Endothelial cell of umbilical vein (primary cell): ENCODE data around the gene CCNDBP1. TPM values are rescaled to one million over a fixed set of nuclear protein-coding genes. Genes with fewer than 3 reads are reported as not detected.

ENCODE experiments used
- BruUV-seq: library from RNA; stranded (reverse); fragments of 400-500 nt; replicated peaks from 2 replicates; lab custom pipeline; 2021; lab: Mats Ljungman, UMichigan
- CTCF ChIA-PET: fragments of 300-600, 350-600 bp; sonication (Branson Sonifier 250); formaldehyde crosslinking; loops from one replicate; lab custom pipeline; 2021; ENCODE audit warnings: antibody characterized with exemption, inconsistent platforms; lab: Charles Lee
- POLR2A ChIA-PET: fragments of 300-600, 350-600 bp; sonication (Branson Sonifier 250); formaldehyde crosslinking; loops from one replicate; lab custom pipeline; 2021; ENCODE audit warnings: antibody characterized with exemption, inconsistent platforms; lab: Charles Lee
- DNase-seq: peaks from one replicate; pipeline ENCODE4 v3.0.0-alpha.2; 2011; ENCODE audit warnings: low read depth, low spot score
- FAIRE-seq: peaks from 2 replicates; lab custom pipeline; 2011; peaks lifted over from hg19 to GRCh38; lab: Jason Lieb, UNC
- H2AFZ ChIP-seq: 2 replicates; pipeline ENCODE4 v1.6.0; 2012; ENCODE audit warnings: low read depth, low read length, control low read depth, inconsistent platforms
- H3K27ac ChIP-seq: 2 replicates; pipeline ENCODE4 v1.5.1; 2011; ENCODE audit warnings: low read depth, mild to moderate bottlenecking, control low read depth, low read length, moderate library complexity; ENCODE audit not compliant: insufficient read depth
- H3K27me3 ChIP-seq, 2 experiments: 2 replicates each; pipeline versions ENCODE4 v1.6.0 to v1.6.1; 2011; ENCODE audit warnings: low read length in 2 of 2, mixed read lengths in 1 of 2; ENCODE audit not compliant: control insufficient read depth in 2 of 2, insufficient read depth in 2 of 2
- H3K36me3 ChIP-seq, 2 experiments: 2 replicates in 1 of 2; 3 replicates in 1 of 2; pipeline ENCODE4 v1.5.1; 2011; ENCODE audit warnings: low read length in 2 of 2, mild to moderate bottlenecking in 1 of 2, moderate library complexity in 1 of 2; ENCODE audit not compliant: control insufficient read depth in 2 of 2, insufficient read depth in 2 of 2; ENCODE audit errors: extremely low read depth in 1 of 2
- H3K4me1 ChIP-seq: 3 replicates; pipeline ENCODE4 v1.5.1; 2011; ENCODE audit warnings: mild to moderate bottlenecking, low read length; ENCODE audit not compliant: control insufficient read depth, insufficient read depth; ENCODE audit errors: extremely low read depth
- H3K4me2 ChIP-seq: 2 replicates; pipeline ENCODE4 v1.6.1; 2011; ENCODE audit warnings: low read length, control low read depth, mixed read lengths; ENCODE audit not compliant: insufficient read depth
- H3K4me3 ChIP-seq, 3 experiments: fragments of 200-600 bp in 1 of 3; sonication (generic), shearing (Covaris generic) in 1 of 3; replicated peaks in 1 of 3; 2 replicates each; pipeline ENCODE4 v1.5.1; 2011 to 2016; ENCODE audit warnings: control low read depth in 3 of 3, low read length in 3 of 3, mild to moderate bottlenecking in 2 of 3, inconsistent platforms in 1 of 3, low read depth in 1 of 3, moderate library complexity in 1 of 3; ENCODE audit not compliant: insufficient read depth in 1 of 3
- H3K79me2 ChIP-seq: 2 replicates; pipeline ENCODE4 v1.6.0; 2012; ENCODE audit warnings: low read length, inconsistent platforms; ENCODE audit not compliant: control insufficient read depth, insufficient read depth
- H3K9ac ChIP-seq: replicated peaks from 2 replicates; pipeline ENCODE3; 2011; ENCODE audit warnings: low read length, control low read depth; ENCODE audit not compliant: insufficient read depth; ENCODE audit errors: extremely low read depth
- H3K9me1 ChIP-seq: replicated peaks from 3 replicates; pipeline ENCODE4 v1.6.0; 2011; ENCODE audit warnings: mild to moderate bottlenecking, low read length; ENCODE audit not compliant: control insufficient read depth, insufficient read depth; ENCODE audit errors: extremely low read depth
- H3K9me3 ChIP-seq: replicated peaks from 2 replicates; pipeline ENCODE4 v1.5.1; 2012; ENCODE audit warnings: low read length, inconsistent platforms; ENCODE audit not compliant: control insufficient read depth, insufficient read depth
- H4K20me1 ChIP-seq: replicated peaks from 2 replicates; pipeline ENCODE3; 2011; ENCODE audit warnings: mild to moderate bottlenecking, low read length; ENCODE audit not compliant: control insufficient read depth, insufficient read depth; ENCODE audit errors: extremely low read depth
- EZH2 ChIP-seq: IDR thresholded peaks from 2 replicates; pipeline ENCODE4 v1.6.1; 2012; ENCODE audit warnings: borderline replicate concordance, low read depth, mild to moderate bottlenecking, moderate library complexity, low read length, inconsistent platforms; ENCODE audit not compliant: severe bottlenecking
- FOS ChIP-seq: IDR thresholded peaks from 2 replicates; pipeline ENCODE4 v1.6.1; 2011; ENCODE audit warnings: mild to moderate bottlenecking, low read length, moderate library complexity, borderline replicate concordance; ENCODE audit not compliant: insufficient read depth
- GATA2 ChIP-seq: IDR thresholded peaks from 2 replicates; pipeline ENCODE4 v1.7.0; 2011; ENCODE audit warnings: low read depth, mild to moderate bottlenecking, moderate library complexity, mixed read lengths, low read length; ENCODE audit not compliant: insufficient read length, insufficient read depth
- JUN ChIP-seq: IDR thresholded peaks from 2 replicates; pipeline ENCODE4 v1.6.1; 2011; ENCODE audit warnings: borderline replicate concordance, low read depth; ENCODE audit not compliant: insufficient read length, insufficient read depth
- MYC ChIP-seq: IDR thresholded peaks from one replicate; pipeline ENCODE4 v1.6.1; 2011; ENCODE audit warnings: mild to moderate bottlenecking, low read depth, low read length
- POLR2A ChIP-seq: IDR thresholded peaks from 2 replicates; pipeline ENCODE4 v1.6.1; 2012; ENCODE audit warnings: low read depth, mild to moderate bottlenecking, control low read depth, low read length
- POLR2AphosphoS5 ChIP-seq: IDR thresholded peaks from 2 replicates; pipeline ENCODE4 v1.6.1; 2012; ENCODE audit warnings: low read depth, mild to moderate bottlenecking, control low read depth, low read length, moderate library complexity; ENCODE audit not compliant: insufficient read depth
- dilution Hi-C: fragments of 300-500 bp; cut with MboI; formaldehyde crosslinking; loops from one replicate; pipeline ENCODE4 v1.15.0; 2019; ENCODE audit warnings: low sequenced_read_pairs; ENCODE audit not compliant: extremely low pct_ligation_motif_present
- intact Hi-C: fragments of 100-400 bp; cut with micrococcal nuclease; formaldehyde crosslinking; loops from one replicate; pipeline ENCODE4 v1.10.0; 2022
- polyA plus RNA-seq, 4 experiments: library from polyadenylated mRNA; depleted of rRNA in 3 of 4; stranded (reverse) in 3 of 4; unstranded in 1 of 4; fragments of >200 nt; gene quantifications; 2 replicates each; pipeline versions ENCODE4 v1.2.1 to v1.2.3, GENCODE V29; 2011 to 2012; ENCODE audit warnings: missing spikeins in 1 of 4
- total RNA-seq: library from RNA; stranded (reverse); gene quantifications from 2 replicates; pipeline ENCODE4 v1.2.3, GENCODE V29; 2021
- TF ChIP-seq, protein P1 (sequence below): IDR thresholded peaks from 2 replicates; pipeline ENCODE4 v1.6.1; 2011; ENCODE audit not compliant: insufficient read depth, insufficient read length

Gene CCNDBP1
- total and polyA plus RNA-seq, 2 donors (not counting 3 experiments of a cell fraction or from before 2014, with no cell fraction given) = 39.9 to 54.9 TPM

DNA sequence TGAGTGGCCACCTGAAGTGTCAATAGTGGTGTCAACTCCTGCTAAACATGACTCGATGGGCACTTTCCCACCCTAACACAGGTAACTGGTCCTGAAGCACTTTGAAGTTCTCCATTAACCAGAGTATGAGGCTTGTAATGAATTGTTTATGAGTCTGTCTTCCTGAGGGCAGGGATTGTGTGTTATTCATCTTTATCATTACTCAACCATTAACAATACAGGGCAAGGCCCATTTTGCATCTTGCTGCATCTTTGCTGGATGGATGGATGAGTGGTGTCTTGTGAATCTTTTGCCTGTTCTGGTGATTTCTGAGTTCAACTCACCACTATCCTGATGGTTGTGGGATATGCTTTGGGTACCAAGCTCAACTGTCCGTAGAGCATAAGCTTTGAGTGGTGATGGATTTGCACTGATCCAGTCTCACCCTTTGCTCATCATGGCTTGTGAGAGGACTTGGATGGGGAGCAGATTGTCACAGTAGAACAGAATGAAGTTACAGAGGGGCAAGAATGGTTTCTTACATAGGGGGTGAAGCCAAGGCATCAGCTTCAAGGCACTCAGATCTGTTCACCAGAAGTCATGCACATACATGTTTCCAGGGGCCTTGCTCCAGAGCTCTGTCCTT is 57.9 kb downstream of the CCNDBP1 start:
- Histone ChIP-seq H4K20me1 (no peaks in the 10 kb centered on the region), H3K4me3 (no peak overlapping the region), H3K9me1 (no peaks in the 10 kb centered on the region), H3K9ac (no peak overlapping the region), H3K36me3 (no peaks in the 10 kb centered on the region), H3K79me2 (no peaks in the 10 kb centered on the region), H3K4me2 (no peak overlapping the region), H2AFZ (no peak overlapping the region), H3K4me1 (no peaks in the 10 kb centered on the region), H3K27ac (no peak overlapping the region), H3K27me3 (peaks cover 11 to 14% of the 10 kb centered on the region in 2 experiments), H3K9me3 (no peaks in the 10 kb centered on the region)
- intact Hi-C loops (no loop called here), dilution Hi-C loops (no loop called here)
- TF ChIP-seq EZH2 (no peak), GATA2 (no peak), POLR2A (no peak), FOS (no peak), POLR2AphosphoS5 (no peak), MYC (no peak), JUN (no peak)
- TF ChIP-seq, protein P1, sequence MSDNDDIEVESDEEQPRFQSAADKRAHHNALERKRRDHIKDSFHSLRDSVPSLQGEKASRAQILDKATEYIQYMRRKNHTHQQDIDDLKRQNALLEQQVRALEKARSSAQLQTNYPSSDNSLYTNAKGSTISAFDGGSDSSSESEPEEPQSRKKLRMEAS = no peak
- no peak for FAIRE-seq
- BruUV-seq = no TSS peak
- POLR2A ChIA-PET = no interaction called here
- CTCF ChIA-PET = interaction anchor here (1.4 to 3.2 kb wide), 2 partner anchors 17 to 18 kb away, joined by 3 to 18 read pairs; no protein-coding TSS in a partner anchor
- DNase-seq = no peak
